PFSK-1 (cell line): ENCODE results near the gene POLR2F.

Experiments
- FOXP2 ChIP-seq: optimal IDR thresholded peaks from 2 replicates; pipeline ENCODE3; 2011; ENCODE audit warnings: borderline replicate concordance, control low read depth, inconsistent platforms; ENCODE audit not compliant: insufficient read depth; ENCODE audit errors: extremely low read length, extremely low read depth
- POLR2AphosphoS5 ChIP-seq: IDR thresholded peaks from 2 replicates; pipeline ENCODE4 v1.6.1; 2012; ENCODE audit warnings: low read depth, mild to moderate bottlenecking, control low read depth, low read length, moderate library complexity
- REST ChIP-seq, 2 experiments: IDR thresholded peaks; 2 replicates each; pipeline versions ENCODE4 v1.6.1 to v1.8.0; 2011 to 2012; ENCODE audit warnings: low read depth in 2 of 2, low read length in 2 of 2, control low read depth in 1 of 2, inconsistent platforms in 1 of 2, mild to moderate bottlenecking in 1 of 2, moderate library complexity in 1 of 2; ENCODE audit not compliant: insufficient read depth in 1 of 2
- SIN3A ChIP-seq: IDR thresholded peaks from 2 replicates; pipeline ENCODE4 v1.6.1; 2012; ENCODE audit warnings: mild to moderate bottlenecking, low read length, moderate library complexity, borderline replicate concordance; ENCODE audit not compliant: insufficient read depth
- TAF1 ChIP-seq: IDR thresholded peaks from 2 replicates; pipeline ENCODE4 v1.6.1; 2012; ENCODE audit warnings: low read length, control low read depth, borderline replicate concordance; ENCODE audit not compliant: insufficient read depth

POLR2F gene

GRCh38 chr22:37985751-37986281, 32.3 kb downstream of the POLR2F start:
- TF ChIP-seq SIN3A (no peak), REST (IDR thresholded peaks at IDR 0.05; ENCODE audit: insufficient read depth in 1 of 2, low read depth in 2 of 2, low read length in 2 of 2) (no peak), TAF1 (no peak), FOXP2 (no peak), POLR2AphosphoS5 (no peak)

GRCh38 chr22:37986371-37986770, 32.9 kb downstream of the POLR2F start:
- TF ChIP-seq FOXP2 (no peak), POLR2AphosphoS5 (no peak), TAF1 (no peak), SIN3A (no peak), REST (IDR thresholded peaks at IDR 0.05; ENCODE audit: insufficient read depth in 1 of 2, low read depth in 2 of 2, low read length in 2 of 2) (no peak)

GRCh38 chr22:37989146-37990045, 35.9 kb downstream of the POLR2F start:
- TF ChIP-seq FOXP2 (no peak), REST (IDR thresholded peaks at IDR 0.05; ENCODE audit: insufficient read depth in 1 of 2, low read depth in 2 of 2, low read length in 2 of 2) (no peak), POLR2AphosphoS5 (no peak), TAF1 (no peak), SIN3A (no peak)

GRCh38 chr22:37990301-37990700, 36.8 kb downstream of the POLR2F start:
- TF ChIP-seq REST (IDR thresholded peaks at IDR 0.05; ENCODE audit: insufficient read depth in 1 of 2, low read depth in 2 of 2, low read length in 2 of 2) (no peak), FOXP2 (no peak), TAF1 (no peak), SIN3A (no peak), POLR2AphosphoS5 (no peak)
